SIG-M5 treated with dmso at 0.1 percent for 504 hours (cell line): Measurements from ENCODE around the gene GPR15LG.

ENCODE experiments used
- DNase-seq: peaks from one replicate; lab custom pipeline; 2025; ENCODE audit not compliant: unreplicated experiment; lab: John Stamatoyannopoulos, UW

The GPR15LG gene

GRCh38 chr10:84193327-84193726 is 19.7 kb downstream of the GPR15LG start:
- no peak for DNase-seq

DNA sequence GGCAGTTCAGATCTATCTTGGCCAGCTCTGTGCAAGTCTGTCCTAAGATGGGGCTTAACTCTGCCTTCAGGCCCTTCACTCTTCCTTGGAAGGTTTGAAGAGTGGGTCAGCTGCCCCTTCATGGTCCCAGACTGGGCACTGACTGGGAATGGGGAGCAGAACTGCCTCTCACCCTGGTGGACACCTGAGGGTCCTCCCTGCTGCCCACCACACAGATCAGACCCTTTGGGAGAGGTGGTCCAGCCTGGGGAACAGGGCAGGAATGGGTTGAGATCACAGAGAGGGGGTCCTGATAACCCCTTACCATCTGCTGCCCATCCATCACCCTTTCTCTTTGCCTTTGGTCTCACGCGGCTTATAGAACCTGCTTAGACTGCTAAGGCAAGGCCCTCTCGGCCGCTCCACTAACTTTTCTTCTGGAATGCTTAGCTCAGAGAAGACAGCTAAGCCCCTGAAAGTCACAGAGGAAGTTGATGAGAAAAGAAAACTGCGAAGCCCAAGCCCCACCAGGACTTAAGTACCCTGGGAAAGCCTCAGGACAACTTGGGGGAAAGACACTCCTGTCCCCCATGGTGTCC is 20.3 kb downstream of the GPR15LG start:
- DNase-seq, result no peak

DNA sequence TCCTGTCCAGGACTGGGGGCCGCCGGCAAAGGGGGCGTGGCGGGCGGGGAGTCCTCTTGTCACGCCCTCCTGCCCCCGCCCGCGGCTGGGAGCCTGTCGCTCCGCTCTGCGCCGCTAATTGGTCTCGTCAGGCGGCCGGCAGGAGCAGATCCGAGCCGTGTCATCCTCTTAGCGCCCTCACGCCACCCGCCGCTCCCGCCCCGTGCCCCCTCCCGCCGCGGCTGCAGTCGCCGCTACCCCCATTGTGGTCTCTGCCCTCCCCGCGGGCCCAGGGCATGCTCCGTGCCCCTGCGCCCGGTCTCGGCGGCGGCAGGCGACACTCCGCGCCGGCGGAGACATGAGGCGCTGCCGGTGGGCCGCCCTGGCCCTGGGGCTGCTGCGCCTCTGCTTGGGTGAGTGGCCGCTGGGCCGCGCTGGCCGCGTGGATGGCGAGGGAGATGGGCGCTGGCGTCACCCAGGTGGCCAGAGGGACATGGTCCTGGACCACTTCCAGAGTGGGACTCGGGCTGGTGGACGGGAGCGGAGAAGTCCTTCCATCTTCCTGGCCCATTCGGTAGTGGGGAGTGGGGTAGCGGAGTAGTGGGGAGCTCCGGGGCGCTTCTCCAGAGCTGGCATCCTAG is 20.9 kb downstream of the GPR15LG start, which contains the start of gene CDHR1:
Gene CDHR1, plus strand, starts transcription at position 114 of the 620 bp plus-strand sequence. Its CDS starts 224 bp downstream, at position 338.
- DNase-seq, result no peak

GRCh38 chr10:84195044-84195830 is 21.6 kb downstream of the GPR15LG start:
- no peak for DNase-seq

GRCh38 chr10:84196083-84196482 is 22.5 kb downstream of the GPR15LG start:
- DNase-seq, result no peak

DNA sequence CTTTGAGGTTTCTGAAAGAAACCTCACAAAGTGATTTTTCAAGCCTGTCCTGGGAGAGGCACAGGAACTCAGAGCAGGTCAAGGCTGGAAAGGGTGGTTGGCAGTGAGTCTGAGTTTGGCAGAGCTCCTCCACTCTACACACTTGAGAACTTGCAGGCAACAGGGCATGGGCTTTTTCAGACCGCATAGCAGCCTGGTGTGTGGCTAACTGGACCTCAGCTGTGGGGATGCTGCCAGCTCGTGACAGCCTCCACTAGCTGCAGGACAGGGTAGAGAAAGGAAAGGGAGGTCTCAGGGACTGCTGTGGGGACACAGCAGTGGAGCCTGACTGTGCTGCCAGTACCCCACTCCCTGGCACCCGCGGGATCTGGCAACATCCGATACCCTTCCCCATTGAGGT is 23.3 kb downstream of the GPR15LG start:
- no peak for DNase-seq

GRCh38 chr10:84197643-84198042 is 24.0 kb downstream of the GPR15LG start:
- no peak for DNase-seq

- no peak for DNase-seq
Observed at GRCh38 chr10:84198206-84198915, 24.8 kb downstream of the GPR15LG start.

DNA sequence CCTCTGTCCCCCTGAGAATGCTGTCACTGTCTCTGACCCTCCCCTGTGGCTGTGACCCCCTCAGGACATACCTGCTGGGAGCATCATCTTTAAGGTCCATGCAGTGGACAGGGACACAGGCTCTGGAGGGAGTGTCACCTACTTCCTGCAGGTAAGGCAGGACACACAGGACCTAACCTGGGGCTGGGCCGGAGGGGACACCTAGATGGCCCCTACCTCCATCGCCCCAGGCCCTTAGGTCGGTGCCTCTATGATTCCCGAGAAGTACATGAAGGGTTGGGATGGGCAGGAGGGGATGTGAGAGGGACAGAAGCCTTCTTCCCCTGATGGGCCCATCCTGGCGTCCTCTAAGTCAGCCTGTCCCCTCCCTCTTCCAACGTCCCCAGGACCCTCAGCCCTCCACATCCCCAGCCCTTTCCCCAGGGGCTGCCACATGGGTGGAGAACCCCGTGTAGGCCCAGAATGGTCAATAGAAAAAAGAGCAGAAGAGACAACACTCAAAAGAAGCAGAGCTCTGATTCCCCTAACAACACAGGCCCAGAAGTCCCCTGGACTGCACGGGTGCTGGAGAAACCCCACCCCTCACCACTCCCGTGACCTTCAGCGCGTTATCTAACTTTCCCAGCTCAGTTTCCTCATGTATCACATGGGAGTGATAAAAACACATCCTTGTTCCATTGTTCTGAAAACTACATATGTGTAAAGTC is 27.1 kb downstream of the GPR15LG start:
- DNase-seq, result no peak

GRCh38 chr10:84201244-84201606 is 27.6 kb downstream of the GPR15LG start:
- no peak for DNase-seq

- no peak for DNase-seq
Observed at GRCh38 chr10:84201682-84202081, 28.1 kb downstream of the GPR15LG start.

DNA sequence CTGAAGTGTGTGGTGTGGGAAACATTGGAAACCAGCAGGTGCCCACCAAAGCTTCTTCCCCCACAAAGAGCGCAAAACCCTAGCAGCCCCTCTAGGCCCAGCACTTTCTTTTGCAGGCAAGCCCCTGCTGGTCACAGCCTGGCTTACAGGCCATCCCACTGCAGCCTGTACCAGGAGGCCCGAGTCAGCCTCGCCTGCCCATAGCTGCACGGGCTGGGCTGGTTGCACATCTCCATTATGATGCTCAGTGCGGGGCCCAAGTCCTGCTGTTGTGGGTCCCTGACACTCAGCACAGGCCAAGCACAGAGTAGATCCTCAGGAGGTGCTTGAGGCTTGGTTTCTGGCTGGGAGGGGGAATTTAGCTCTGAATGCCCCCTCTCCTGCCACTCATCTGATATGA is 28.7 kb downstream of the GPR15LG start:
- no peak for DNase-seq

GRCh38 chr10:84204122-84204521 is 30.5 kb downstream of the GPR15LG start:
- DNase-seq, result no peak

GRCh38 chr10:84204610-84205009 is 31.0 kb downstream of the GPR15LG start:
- DNase-seq, result no peak

DNA sequence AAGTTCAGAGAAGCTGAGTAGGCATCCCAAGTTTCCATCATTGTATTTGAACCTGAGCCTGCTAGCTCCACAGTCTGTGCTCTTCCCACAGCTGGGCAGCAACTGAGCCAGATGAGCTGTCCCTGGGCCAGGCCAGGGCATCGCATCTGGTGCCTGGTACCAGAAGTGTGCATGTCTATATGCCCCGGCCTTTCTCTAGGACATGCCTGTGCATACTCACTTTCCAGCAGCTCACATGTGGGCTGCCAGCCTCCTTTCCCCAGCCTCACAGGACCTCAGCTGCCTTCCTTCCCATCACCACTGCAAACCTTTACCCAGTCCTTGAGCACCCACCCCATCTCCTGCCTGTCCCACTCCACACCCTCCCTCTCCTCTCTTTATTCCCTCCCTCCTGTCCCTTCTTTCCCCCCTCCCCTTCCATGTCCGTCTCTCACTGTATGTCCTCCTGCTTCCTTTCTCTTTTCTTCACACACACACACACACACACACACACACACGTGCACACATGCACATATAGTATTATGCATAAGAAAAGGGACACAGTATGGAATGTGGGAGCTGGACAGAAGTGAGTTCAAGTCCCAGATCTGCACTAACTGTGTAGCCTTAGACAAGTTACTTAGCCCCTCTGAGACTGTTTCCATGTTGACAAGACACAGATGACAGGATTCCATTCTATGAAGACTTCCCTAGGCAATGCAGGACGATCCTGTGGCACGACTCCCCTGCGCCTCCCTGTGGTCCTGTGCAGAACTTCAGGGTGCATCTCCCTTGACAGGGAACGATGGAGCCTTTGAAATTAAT is 31.6 kb downstream of the GPR15LG start:
- peak; percentile 51 for DNase-seq

DNA sequence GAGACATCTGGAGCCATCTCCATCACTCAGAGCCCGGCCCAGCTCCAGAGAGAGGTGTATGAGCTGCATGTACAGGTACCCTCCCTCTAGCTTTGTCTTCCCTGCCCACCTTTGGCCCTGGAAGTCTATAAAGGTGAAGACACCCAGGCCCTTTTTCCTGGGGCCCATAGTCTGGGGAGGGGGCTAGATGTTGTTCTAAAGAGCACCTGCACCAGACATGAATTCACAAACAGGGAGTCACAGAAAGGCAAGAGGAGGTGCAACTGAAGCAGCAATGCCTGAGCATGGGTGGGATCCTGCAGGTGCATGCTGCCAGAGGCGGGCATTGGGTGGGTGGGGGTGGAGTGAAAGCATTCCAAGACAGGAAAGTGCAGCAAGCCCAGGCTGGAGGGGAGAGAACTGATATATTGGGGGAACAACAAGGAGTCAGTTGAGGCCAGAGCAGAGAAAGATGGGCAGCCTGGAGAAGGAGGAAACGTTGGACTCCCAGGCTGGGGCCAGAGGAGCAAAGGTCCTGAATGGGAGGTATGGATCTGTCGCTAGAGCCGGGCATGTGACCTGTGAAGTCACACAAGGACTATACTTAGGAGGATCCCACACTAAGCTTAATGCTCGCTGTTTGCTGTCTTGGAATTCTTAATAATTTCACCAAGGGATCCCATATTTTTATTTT is 32.4 kb downstream of the GPR15LG start:
- no peak for DNase-seq

- no peak for DNase-seq
Observed at GRCh38 chr10:84208023-84208422, 34.4 kb downstream of the GPR15LG start.

DNA sequence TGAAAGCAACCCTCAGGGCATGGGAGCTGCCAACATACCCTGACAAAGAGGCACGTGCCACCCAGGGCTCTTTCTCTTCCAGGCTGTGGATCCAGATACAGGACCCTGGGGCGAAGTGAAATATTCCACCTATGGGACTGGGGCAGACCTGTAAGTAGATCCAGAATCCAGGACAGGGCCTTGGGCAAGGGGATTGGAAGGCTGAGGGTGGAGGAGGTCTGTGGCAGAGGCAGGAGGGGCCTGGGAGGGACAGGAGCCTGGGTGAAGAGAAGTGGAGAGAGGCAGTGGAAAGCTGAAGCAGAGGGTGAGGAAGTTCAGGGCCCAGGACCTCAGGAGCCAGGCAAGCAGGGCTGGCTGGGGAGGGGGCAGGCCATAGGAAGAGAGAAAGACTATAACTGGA is 38.0 kb downstream of the GPR15LG start:
- no peak for DNase-seq

DNA sequence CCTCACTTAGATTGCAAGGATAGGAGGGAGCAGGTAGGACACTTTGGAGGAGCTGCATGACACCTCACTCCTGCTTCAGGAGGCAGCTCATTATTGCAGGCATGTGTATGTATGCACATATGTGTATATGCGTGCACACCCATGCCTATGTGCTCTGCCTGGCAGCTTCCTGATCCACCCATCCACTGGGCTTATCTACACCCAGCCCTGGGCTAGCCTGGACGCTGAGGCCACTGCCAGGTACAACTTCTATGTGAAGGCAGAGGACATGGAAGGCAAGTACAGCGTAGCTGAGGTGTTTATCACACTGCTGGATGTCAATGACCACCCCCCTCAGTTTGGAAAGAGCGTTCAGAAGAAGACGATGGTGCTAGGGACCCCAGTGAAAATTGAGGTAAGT is 38.4 kb downstream of the GPR15LG start:
- no peak for DNase-seq

- DNase-seq, result no peak
Observed at GRCh38 chr10:84213076-84213475, 39.5 kb downstream of the GPR15LG start.
